HG03565 (cell line): ENCODE data around the gene SUMO3.

Source experiments
- ATAC-seq: cut with Tn5 transposase; IDR thresholded peaks from one replicate; pipeline ENCODE4 v1.9.1; 2021; ENCODE audit warnings: mild to moderate bottlenecking, moderate library complexity; ENCODE audit not compliant: unreplicated experiment

The SUMO3 gene

DNA sequence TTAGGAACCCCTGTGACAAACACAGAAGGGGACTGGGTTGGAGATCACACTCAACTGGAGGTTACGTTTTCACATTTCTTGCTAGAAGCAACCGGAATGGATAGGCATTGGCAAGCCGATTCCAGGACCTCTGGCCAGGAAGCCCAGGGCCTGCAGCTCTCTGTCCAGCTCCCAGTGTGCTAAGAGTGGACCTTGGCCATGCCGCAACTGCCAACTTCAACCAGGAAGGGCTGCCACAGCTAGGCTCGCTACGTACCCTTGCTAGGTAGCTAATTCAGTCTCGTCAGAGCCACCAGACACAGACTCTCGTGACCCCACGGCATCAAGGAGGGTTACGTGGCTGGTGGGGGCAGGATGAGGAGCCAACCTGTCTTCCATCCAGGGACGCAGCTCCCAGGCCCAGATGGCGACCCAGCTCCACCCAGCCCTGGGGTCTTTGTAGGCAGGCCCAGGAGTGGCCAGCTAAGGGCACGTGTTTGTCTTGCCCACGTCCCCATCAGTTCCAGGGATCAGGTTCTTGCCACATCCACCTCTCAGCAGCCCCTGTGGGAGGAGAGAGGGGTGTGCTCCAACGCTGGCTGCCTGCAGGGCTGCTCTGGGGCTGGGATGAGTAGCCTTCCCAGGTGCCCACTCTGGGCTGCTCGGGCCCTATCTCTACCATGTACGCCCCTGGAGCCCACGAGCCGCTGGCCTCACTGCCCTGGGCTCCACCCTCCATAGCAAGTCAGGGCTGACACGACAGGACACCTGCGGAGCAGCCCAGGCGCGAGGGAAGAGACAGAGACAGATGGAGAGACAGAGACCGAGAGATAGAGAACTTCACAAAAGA, 55.4 kb downstream of the SUMO3 start:
- ATAC-seq, result no peak

DNA sequence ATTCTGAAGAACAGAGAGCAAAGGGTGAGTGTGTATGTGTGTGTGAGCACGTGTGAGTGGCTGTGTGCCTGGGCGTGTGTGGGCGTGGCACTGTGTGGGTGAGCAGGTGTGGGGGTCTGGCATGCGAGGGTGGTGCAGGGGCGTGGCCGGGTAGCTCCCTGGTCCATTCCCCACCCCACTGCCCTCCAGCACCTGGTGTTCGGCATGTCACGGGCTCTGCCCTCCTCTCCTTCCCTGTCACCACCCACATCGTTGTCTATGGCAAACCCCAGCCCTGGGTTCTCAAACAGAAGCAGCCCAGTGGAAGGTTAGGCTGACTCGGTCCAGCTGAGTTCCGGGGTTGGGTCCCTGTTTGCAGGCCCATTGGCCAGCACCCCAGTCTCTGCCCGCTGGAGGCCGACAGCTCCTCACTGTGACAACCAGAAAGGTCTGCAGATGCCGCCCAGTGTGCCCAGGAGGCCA, 56.1 kb downstream of the SUMO3 start:
- no peak for ATAC-seq

DNA sequence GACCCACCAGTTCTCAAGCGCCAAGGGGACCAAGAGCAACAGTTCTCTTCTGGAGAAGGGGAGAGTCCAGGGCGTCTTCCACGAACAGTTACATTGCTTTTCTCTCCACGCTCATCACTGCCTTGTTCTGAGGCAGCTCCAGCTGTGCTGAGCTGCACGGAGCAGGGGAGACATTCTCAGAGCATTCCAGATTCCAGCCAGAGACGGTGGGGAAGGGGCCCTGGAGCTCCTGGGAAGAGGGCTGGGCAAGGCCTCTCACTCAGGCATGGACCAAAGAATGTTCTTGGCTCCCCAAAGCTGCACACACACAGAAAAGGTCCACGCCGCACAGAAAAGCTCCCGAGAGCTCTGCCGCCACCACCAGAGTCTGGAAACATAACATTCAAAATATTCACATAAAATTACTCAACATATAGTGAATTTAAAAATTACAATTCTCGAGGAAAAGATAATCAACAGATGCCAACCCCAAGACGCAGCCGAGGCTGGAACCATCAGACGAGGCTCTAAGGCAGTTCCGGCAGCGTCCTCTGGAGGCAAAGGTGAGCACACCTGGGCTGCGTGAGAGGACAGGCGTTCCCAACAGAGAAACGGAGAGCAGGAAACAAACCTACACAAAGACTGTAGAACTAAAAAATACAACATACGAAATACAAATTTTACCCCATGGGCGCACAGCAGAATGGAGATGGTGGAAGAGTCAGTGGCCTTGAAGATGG, 56.7 kb downstream of the SUMO3 start:
- no peak for ATAC-seq

DNA sequence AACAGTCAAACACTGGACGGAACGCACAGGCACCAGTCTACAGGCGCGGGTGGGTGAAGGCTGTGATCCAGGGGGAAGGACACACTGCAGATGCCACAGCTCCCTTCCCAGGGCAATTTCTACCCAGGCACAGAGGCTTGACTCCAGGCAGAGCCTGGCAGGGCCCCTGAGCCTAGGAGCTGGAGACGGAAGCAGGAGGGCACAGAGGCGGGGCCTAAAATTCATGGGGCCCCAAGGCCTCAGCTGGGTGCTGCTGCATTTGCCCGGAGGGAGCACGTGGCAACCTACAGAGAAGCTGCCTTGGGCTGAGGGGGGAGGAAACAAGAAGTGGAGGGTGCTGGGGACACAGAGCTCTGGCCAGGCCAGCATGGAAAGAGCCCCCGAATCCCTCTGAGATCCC, 57.5 kb downstream of the SUMO3 start:
- no peak for ATAC-seq

DNA sequence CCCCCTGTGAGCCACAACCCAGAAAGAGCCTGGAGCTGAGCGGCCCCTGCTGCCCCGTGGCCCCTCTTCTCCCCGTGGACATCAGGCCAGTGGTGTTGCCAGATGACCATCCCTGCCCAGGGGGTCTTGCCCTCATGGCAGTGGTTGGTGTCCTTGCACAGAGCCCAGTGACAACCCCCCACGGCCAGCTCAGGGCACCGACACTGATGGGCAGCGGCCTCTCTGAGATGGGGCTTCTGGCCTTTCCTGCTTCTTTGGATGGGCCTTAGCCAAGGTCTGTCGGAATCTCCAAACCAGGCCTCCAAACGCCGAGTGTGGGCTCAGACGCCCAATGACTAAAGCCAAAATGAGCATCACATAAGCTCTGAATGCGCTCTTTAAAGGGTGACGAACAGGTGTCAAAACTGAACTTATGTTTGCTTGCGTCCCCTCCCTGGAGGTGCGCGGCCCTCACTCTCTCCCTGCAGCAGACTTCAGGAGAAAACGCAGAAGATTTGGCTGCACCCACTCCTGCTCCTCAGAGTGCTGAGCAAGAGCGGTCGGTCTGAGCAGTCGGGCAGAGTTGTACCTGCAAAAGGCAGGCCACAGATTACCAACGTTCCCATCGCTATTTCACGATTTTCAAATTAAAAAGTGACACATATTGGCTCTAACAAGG, 58.1 kb downstream of the SUMO3 start:
- ATAC-seq, result no peak

DNA sequence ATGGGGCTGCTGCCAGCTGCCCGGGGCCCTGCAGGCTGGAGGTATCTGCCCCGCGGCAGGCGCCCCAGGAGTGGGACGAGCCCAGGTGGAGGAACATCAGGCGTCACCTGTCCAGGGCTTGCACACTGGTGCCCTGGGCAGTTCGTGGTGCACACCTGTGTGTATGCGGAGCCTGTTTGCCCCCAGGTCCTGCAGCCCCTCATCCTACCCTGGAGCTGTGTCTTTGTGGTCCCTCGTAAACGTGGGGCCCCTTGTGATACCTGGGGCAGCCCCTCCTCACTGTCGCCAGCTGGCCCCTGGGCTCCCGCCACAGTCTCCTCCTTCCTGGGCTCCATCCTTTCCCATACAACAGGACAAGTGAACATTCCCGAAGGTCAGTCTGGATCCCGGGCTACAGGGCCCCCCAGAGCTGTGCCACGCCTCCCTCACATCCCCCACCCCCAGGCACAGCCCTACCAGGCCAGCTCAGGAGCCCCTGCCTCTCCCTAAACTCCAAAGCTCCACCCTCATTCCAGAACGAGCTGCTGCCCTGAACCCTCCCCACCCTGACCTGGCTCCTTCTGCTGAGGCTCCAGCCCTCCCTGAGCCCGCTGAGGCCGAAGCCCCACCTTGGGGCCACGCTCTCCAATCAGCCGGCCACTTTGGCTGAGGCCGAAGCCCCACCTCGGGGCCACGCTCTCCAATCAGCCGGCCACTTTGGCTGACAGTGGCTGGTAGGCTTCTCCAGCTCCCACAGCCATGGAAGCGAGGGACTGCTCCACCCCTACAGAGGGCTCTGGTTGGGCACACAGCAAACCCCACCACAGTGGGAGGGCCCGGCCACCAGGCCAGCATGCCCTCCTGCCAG, 58.9 kb downstream of the SUMO3 start:
- no peak for ATAC-seq

DNA sequence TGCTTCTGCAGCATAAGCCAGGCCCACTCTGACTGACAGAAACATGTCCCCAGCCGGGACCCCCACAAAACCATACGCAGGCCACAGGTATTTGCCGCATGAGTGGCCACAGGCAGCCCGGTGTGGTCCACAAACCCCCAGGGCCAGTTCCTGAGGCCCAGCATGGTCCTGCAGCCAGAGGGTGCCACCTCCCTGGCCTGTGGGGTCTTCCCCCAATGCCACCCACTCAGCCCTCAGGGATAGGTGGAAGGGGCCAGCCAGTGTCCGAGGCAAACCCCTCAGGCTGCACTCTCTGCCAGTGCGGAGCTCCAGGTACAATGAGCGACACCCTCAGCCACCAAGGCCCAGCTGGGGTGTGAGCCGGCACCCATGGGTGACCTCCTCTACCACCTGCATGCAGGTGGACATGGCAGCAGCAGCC, 59.7 kb downstream of the SUMO3 start:
- ATAC-seq, result no peak

DNA sequence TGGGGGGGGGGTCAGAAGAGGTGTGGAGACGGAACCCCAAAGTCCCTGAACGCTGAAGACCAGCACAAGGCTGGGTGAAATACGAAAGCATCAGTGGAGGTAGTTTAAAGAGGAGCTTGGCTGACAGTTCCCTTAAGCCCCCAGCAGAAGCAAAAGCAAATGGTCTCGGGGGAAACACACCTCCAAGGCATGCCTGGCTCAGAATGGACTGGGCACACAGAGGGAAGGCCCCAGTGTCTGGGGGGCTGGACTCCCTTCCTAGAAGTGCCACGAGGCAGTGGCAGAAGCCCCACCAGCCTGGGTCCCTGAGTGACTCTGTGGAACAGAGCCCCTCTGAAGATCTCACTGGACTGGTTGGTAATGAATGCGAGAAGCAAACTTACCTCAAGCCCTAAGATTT, 60.1 kb downstream of the SUMO3 start:
- no peak for ATAC-seq

DNA sequence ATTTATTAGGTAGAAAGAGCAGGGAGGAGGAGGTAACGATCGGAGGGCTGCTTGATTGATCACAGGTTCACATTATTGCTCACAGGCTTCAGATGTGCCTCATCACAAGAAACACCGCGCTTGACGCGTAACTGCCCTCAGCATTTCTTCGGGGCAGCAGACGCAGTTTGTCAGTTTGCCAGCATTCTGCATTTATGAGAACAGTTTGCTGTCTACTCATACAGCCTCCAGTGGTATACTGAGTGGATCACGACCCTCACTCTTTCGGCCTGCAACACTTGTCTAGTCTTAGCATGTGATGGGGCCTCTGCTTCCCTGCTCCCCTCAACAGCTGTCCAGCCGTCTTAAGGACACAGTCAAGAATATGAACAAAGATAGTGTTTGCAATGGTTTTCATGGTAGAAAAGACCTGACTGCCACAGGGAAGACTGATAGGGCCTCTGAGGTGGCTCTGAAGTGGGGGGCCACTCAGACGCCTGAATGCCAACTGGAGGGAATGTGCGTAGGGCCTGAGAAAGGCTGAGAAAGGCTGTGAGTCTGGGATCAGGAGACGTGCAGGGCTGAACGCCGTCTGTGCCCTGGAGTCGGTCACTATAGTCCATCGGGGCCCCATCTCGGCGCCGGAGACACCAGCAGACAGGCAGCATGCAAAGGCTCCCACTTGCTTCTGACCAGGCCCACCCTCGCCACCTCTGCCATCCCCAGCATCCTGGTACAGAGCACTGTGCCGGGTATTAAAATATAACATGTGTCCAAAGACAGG, 61.3 kb downstream of the SUMO3 start:
- ATAC-seq, result no peak
